T-cell (primary cell): ENCODE data around the gene ZNF500. TPM values are rescaled to one million over a fixed set of nuclear protein-coding genes. Genes with fewer than 3 reads are reported as not detected.

Experiments
- ATAC-seq, 4 experiments: fragments of 200-7000 bp in 3 of 4; fragments of 150-1000 bp in 1 of 4; cut with Tn5 transposase; replicated peaks in 1 of 4; 1 replicate in 3 of 4; 2 replicates in 1 of 4; pipeline ENCODE4 v1.10.0; 2021; ENCODE audit warnings: moderate library complexity in 3 of 4, mild to moderate bottlenecking in 2 of 4, moderate number of reproducible peaks in 1 of 4
- CTCF ChIA-PET, 2 donors: fragments of 300-600 bp; sonication (Branson Sonifier 250); formaldehyde crosslinking; loops; one replicate each; lab custom pipeline; 2022; ENCODE audit warnings: antibody characterized with exemption in 2 of 2; lab: Charles Lee
- POLR2A ChIA-PET, 2 donors: fragments of 300-600 bp; sonication (Branson Sonifier 250); formaldehyde crosslinking; loops; one replicate each; lab custom pipeline; 2022; ENCODE audit warnings: antibody characterized with exemption in 2 of 2; lab: Charles Lee
- DNase-seq, 35 experiments: peaks; one replicate each; pipeline versions ENCODE4 v3.0.0 to v3.0.0-alpha.2; 2013 to 2023
- H3K27ac ChIP-seq: one replicate; pipeline ENCODE4 v1.5.1; 2013; ENCODE audit warnings: low read length
- H3K27me3 ChIP-seq, 2 experiments: replicated peaks in 1 of 2; 1 replicate in 1 of 2; 2 replicates in 1 of 2; pipeline versions ENCODE4 v1.6.1 to v1.7.0; 2013; ENCODE audit warnings: low read length in 1 of 2, mixed read lengths in 1 of 2; ENCODE audit not compliant: control insufficient read depth in 2 of 2, insufficient read depth in 2 of 2; ENCODE audit errors: extremely low read depth in 1 of 2
- H3K36me3 ChIP-seq, 2 donors: 1 replicate in 1 of 2; 2 replicates in 1 of 2; pipeline versions ENCODE4 v1.6.1 to v1.7.0; 2013; ENCODE audit warnings: low read length in 1 of 2; ENCODE audit not compliant: control insufficient read depth in 2 of 2, insufficient read depth in 1 of 2; ENCODE audit errors: extremely low read depth in 1 of 2
- H3K4me1 ChIP-seq, 2 experiments: 1 replicate in 1 of 2; 2 replicates in 1 of 2; pipeline versions ENCODE4 v1.6.1 to v1.7.0; 2013; ENCODE audit warnings: low read length in 2 of 2, mixed read lengths in 1 of 2; ENCODE audit not compliant: insufficient read depth in 2 of 2, control insufficient read depth in 1 of 2; ENCODE audit errors: extremely low read depth in 1 of 2
- H3K4me3 ChIP-seq, 2 donors: 1 replicate in 1 of 2; 2 replicates in 1 of 2; pipeline versions ENCODE4 v1.5.1 to v1.7.0; 2013; ENCODE audit warnings: mild to moderate bottlenecking in 2 of 2, low read length in 1 of 2, moderate library complexity in 1 of 2; ENCODE audit not compliant: control insufficient read depth in 1 of 2; ENCODE audit errors: extremely low read depth in 1 of 2
- H3K9me3 ChIP-seq: 2 replicates; pipeline ENCODE4 v1.7.0; 2013
- H3K27ac Mint-ChIP-seq, 2 donors: one replicate each; pipeline ENCODE4 v1.8.0; 2020 to 2021; ENCODE audit warnings: mild to moderate bottlenecking in 2 of 2, mixed read lengths in 2 of 2
- H3K27me3 Mint-ChIP-seq, 2 donors: one replicate each; pipeline ENCODE4 v1.8.0; 2021 to 2022; ENCODE audit warnings: mixed read lengths in 2 of 2
- H3K36me3 Mint-ChIP-seq: one replicate; pipeline ENCODE4 v1.8.0; 2021; ENCODE audit warnings: mixed read lengths
- H3K4me1 Mint-ChIP-seq, 3 donors: one replicate each; pipeline ENCODE4 v1.8.0; 2020 to 2022; ENCODE audit warnings: mixed read lengths in 3 of 3, mild to moderate bottlenecking in 1 of 3
- H3K4me3 Mint-ChIP-seq, 3 donors: one replicate each; pipeline ENCODE4 v1.8.0; 2020 to 2022; ENCODE audit warnings: mild to moderate bottlenecking in 3 of 3, mixed read lengths in 3 of 3, moderate library complexity in 3 of 3
- H3K9me3 Mint-ChIP-seq, 3 donors: one replicate each; pipeline ENCODE4 v1.8.0; 2020 to 2022; ENCODE audit warnings: mixed read lengths in 3 of 3
- WGBS: methylation state at CpG from one replicate; pipeline ENCODE4 v1.1.5; 2013; ENCODE audit warnings: missing lambda C conversion rate; ENCODE audit not compliant: insufficient coverage; 5-methylcytosine and 5-hydroxymethylcytosine counted together
- total RNA-seq, 35 experiments: library from RNA in 6 of 35; stranded (reverse) in 6 of 35; fragments of 120-200 nt in 1 of 35; gene quantifications; one replicate each; pipeline versions ENCODE4 v1.2.1 to v1.2.4 and lab custom pipeline; 2013 to 2026

The ZNF500 gene
- total RNA-seq, 5 donors from 2014 or later (not counting 1 experiment from before 2014, with no cell fraction given) = 19.7 to 36.6 (median 32.4) TPM

GRCh38 chr16:4748682-4749411 is 18.1 kb downstream of the ZNF500 start:
- Mint-ChIP-seq H3K27ac (peak overlapping the region; percentile 20 to 82), H3K27me3 (no peaks in the 10 kb centered on the region)
- 92% methylated on average over 9 of the region's 16 CpGs for WGBS

GRCh38 chr16:4747906-4748681 is 18.9 kb downstream of the ZNF500 start:
- peak in 3 of 4 experiments; percentile 36 to 80 (median 48) for ATAC-seq
- H3K27me3 Mint-ChIP-seq = no peaks in the 10 kb centered on the region
- H3K36me3 Mint-ChIP-seq = peaks cover 9% of the 10 kb centered on the region
- peak overlapping the region; percentile 41 for H3K27ac ChIP-seq
- no peak for DNase-seq
- peaks cover 0 to 31% of the 10 kb centered on the region in 2 experiments for H3K4me1 ChIP-seq
- CTCF ChIA-PET = no interaction called here
- 85% methylated on average over 4 of the region's 14 CpGs for WGBS
- POLR2A ChIA-PET = interaction anchor here in 1 of 2 donors (0.6 to 1.5 kb wide), 2 partner anchors 14 to 76 kb away, joined by 3 read pairs; partner anchors contain the start of gene DNAAF8
- peaks cover 0 to 5% of the 10 kb centered on the region in 2 experiments for H3K27me3 ChIP-seq
- H3K4me3 ChIP-seq = no peak overlapping the region
- no peaks in the 10 kb centered on the region for H3K9me3 Mint-ChIP-seq
- peak overlapping the region; percentile 20 to 82 for H3K27ac Mint-ChIP-seq
- no peaks in the 10 kb centered on the region for H3K9me3 ChIP-seq
- peak overlapping the region; percentile 13 to 79 (median 39) for H3K4me3 Mint-ChIP-seq
- H3K36me3 ChIP-seq = peaks cover 11 to 27% of the 10 kb centered on the region in 2 donors
- H3K4me1 Mint-ChIP-seq = peaks cover 21 to 24% (median 22%) of the 10 kb centered on the region in 3 donors

More at GRCh38 chr16:4748682-4749411, 18.1 kb downstream of the ZNF500 start:
- peaks cover 11 to 33% of the 10 kb centered on the region in 2 donors for H3K36me3 ChIP-seq
- peaks cover 16 to 21% (median 18%) of the 10 kb centered on the region in 3 donors for H3K4me1 Mint-ChIP-seq
- peak overlapping the region in 1 of 3 donors; percentile 79 for H3K4me3 Mint-ChIP-seq
- H3K27ac ChIP-seq = no peak overlapping the region
- H3K4me1 ChIP-seq = peaks cover 0 to 25% of the 10 kb centered on the region in 2 experiments
- ATAC-seq (no peak), DNase-seq (no peak)
- CTCF ChIA-PET = no interaction called here
- no peaks in the 10 kb centered on the region for H3K9me3 ChIP-seq
- H3K9me3 Mint-ChIP-seq = no peaks in the 10 kb centered on the region
- no peak overlapping the region for H3K4me3 ChIP-seq
- POLR2A ChIA-PET = no interaction called here
- H3K36me3 Mint-ChIP-seq = peaks cover 12% of the 10 kb centered on the region
- H3K27me3 ChIP-seq = no peaks in the 10 kb centered on the region

- 62% methylated on average over 15 of the region's 15 CpGs for WGBS
- Mint-ChIP-seq H3K36me3 (peaks cover 8% of the 10 kb centered on the region), H3K27me3 (no peaks in the 10 kb centered on the region), H3K27ac (peak overlapping the region in 1 of 2 donors; percentile 34), H3K9me3 (no peaks in the 10 kb centered on the region), H3K4me3 (peak overlapping the region in 1 of 3 donors; percentile 79), H3K4me1 (peaks cover 21 to 29% (median 26%) of the 10 kb centered on the region in 3 donors)
- Histone ChIP-seq H3K4me3 (no peak overlapping the region), H3K9me3 (no peaks in the 10 kb centered on the region), H3K4me1 (peaks cover 0 to 33% of the 10 kb centered on the region in 2 experiments), H3K27me3 (peaks cover 0 to 6% of the 10 kb centered on the region in 2 experiments), H3K36me3 (peaks cover 6 to 17% of the 10 kb centered on the region in 2 donors), H3K27ac (peak overlapping the region; percentile 41)
- DNase-seq = no peak
- peak in 3 of 4 experiments; percentile 16 to 32 (median 18) for ATAC-seq
- CTCF ChIA-PET = no interaction called here
- POLR2A ChIA-PET = interaction anchor here (0.6 to 1.5 kb wide), 2 partner anchors 12 to 13 kb away, joined by 3 read pairs; partner anchors contain the start of genes DNAAF8 (in 2 of the 2) and ANKS3 (in 1 of the 2)
Measured at GRCh38 chr16:4746991-4747574, 19.9 kb downstream of the ZNF500 start.

GRCh38 chr16:4746215-4746614 is 20.7 kb downstream of the ZNF500 start:
- Histone ChIP-seq H3K9me3 (no peaks in the 10 kb centered on the region), H3K4me3 (no peak overlapping the region), H3K4me1 (peaks cover 0 to 33% of the 10 kb centered on the region in 2 experiments), H3K27ac (no peak overlapping the region), H3K36me3 (peaks cover 5 to 9% of the 10 kb centered on the region in 2 donors), H3K27me3 (peaks cover 0 to 6% of the 10 kb centered on the region in 2 experiments)
- CTCF ChIA-PET = no interaction called here
- Mint-ChIP-seq H3K27ac (no peak overlapping the region), H3K4me1 (peaks cover 21 to 29% (median 26%) of the 10 kb centered on the region in 3 donors), H3K4me3 (no peak overlapping the region), H3K27me3 (no peaks in the 10 kb centered on the region), H3K36me3 (peaks cover 3% of the 10 kb centered on the region), H3K9me3 (no peaks in the 10 kb centered on the region)
- POLR2A ChIA-PET = interaction anchor here in 1 of 2 donors (1.5 kb wide), 1 partner anchor 12 kb away, joined by 3 read pairs; the partner anchor contains the start of gene DNAAF8
- 94% methylated on average over 3 of the region's 8 CpGs for WGBS
- no peak for ATAC-seq
- no peak for DNase-seq

- WGBS = 100% methylated on average over 1 of the region's 3 CpGs
Measured at GRCh38 chr16:4745274-4745569, 21.7 kb downstream of the ZNF500 start.

More at GRCh38 chr16:4745274-4745569, 21.7 kb downstream of the ZNF500 start:
- Mint-ChIP-seq H3K4me1 (peaks cover 21 to 29% (median 26%) of the 10 kb centered on the region in 3 donors), H3K4me3 (no peak overlapping the region), H3K36me3 (no peaks in the 10 kb centered on the region), H3K27ac (no peak overlapping the region), H3K27me3 (no peaks in the 10 kb centered on the region), H3K9me3 (no peaks in the 10 kb centered on the region)
- POLR2A ChIA-PET = no interaction called here
- CTCF ChIA-PET = interaction anchor here in 1 of 2 donors (0.7 kb wide), 1 partner anchor 23 kb away, joined by 4 read pairs; no protein-coding TSS in a partner anchor
- Histone ChIP-seq H3K4me1 (peaks cover 0 to 33% of the 10 kb centered on the region in 2 experiments), H3K27ac (no peak overlapping the region), H3K27me3 (peaks cover 0 to 12% of the 10 kb centered on the region in 2 experiments), H3K4me3 (no peak overlapping the region), H3K9me3 (no peaks in the 10 kb centered on the region), H3K36me3 (peaks cover 4% of the 10 kb centered on the region in 2 donors)
- DNase-seq (no peak), ATAC-seq (no peak)
